GM18870 (cell line): ENCODE data around the gene PMIS2.
"Not testable (repeated sequence)": the region's sequence is repeated elsewhere in the genome, so short reads cannot be mapped to it uniquely, and the experiment has no call there.

Experiments
- ATAC-seq: cut with Tn5 transposase; IDR thresholded peaks from one replicate; pipeline ENCODE4 v1.9.1; 2021; ENCODE audit warnings: moderate library complexity; ENCODE audit not compliant: unreplicated experiment

PMIS2 gene

GRCh38 chr19:35587321-35587720 lies 1.3 kb downstream of the PMIS2 start:
- no peak for ATAC-seq

GRCh38 chr19:35590875-35591274 lies 4.9 kb downstream of the PMIS2 start:
- ATAC-seq = no peak

DNA sequence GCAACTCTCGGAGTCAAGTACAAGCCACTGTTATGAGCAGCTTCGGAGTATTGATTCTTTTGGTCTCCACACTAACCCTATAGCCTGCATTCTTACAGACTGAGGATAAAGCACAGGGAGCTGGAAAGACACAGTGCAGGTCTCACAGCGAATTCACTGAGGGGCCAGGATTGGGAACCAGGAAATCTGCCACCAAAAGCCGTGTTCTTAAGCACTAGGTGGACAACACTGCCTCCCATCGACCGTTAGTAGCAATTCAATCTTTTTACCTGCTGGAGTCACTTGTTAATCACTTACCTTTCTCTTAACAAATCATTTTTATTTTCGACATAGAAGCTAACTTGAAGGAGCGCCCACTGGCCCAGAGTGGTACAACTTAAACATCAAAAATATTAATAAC lies 6.3 kb downstream of the PMIS2 start:
- no peak for ATAC-seq

DNA sequence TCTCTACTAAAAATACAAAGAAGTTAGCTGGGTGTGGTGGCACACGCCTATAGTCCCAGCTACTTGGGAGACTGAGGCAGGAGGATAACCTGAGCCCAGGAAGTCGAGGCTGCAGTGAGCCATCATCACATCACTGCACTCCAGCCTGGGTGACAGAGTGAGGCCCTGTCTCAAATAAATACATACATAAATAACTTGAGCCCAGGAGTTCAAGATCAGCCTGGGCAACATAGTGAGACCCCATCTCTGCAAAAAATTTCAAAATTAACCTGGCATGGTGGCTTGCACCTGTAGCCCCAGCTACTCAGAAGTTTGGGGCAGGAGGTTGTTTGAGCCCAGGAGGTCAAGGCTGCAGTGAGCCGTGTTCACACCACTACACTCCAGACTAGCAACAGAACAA lies 9.1 kb downstream of the PMIS2 start:
- ATAC-seq = not testable (repeated sequence)

- ATAC-seq = no peak
Measured at GRCh38 chr19:35595928-35596327, 10.0 kb downstream of the PMIS2 start.

DNA sequence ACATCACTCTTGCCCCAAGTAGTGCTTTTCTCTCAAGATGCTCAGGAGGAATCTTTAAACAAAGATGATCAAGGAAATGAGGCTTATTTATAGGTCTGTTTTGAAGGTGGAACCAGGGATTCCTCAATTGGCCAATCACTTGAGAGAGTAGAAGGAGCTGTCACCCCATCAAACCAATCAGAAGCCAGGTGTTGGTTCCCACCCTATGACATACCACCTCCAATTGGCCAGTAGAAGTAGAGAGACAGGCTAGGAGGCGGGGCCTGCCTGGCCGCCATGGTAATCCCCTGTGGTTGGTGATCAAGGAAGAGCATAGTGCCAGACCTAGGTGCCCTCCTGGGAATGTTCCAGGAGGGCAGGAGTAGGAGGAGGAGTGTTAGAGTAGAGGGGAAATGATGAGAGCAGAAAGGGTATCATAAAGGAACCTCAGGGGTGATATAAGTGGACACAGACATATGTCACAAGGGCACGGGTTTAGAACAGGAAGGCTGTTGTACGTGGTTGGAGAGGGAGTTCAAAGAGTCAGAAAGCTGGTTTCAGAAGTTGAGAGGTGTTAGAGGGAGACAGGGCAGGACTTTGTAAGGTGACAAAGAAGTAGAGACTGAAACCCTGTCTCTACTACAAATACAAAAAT lies 10.5 kb downstream of the PMIS2 start:
- ATAC-seq = no peak

- ATAC-seq = no peak
Measured at GRCh38 chr19:35601971-35602370, 16.0 kb downstream of the PMIS2 start.

DNA sequence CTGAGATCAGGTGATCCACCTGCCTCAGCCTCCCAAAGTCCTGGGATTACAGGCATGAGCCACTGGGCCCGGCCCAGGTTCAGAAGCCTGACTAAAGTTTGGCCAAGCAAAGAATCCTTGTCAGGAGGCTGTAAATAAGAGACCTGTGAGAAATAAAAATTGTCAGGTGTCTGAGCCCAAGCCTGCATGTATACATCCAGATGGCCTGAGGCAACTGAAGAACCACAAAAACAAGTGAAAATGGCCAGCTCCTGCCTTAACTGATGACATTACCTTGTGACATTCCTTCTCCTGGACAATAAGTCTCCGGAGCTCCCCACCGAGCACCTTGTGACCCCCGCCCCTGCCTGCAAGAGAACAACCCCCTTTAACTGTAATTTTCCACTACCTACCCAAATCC lies 18.5 kb downstream of the PMIS2 start:
- not testable (repeated sequence) for ATAC-seq

- not testable (repeated sequence) for ATAC-seq
Measured at GRCh38 chr19:35607170-35607569, 21.2 kb downstream of the PMIS2 start.

GRCh38 chr19:35607661-35608060 lies 21.7 kb downstream of the PMIS2 start:
- ATAC-seq = no peak

GRCh38 chr19:35608251-35608650 lies 22.3 kb downstream of the PMIS2 start:
- no peak for ATAC-seq

DNA sequence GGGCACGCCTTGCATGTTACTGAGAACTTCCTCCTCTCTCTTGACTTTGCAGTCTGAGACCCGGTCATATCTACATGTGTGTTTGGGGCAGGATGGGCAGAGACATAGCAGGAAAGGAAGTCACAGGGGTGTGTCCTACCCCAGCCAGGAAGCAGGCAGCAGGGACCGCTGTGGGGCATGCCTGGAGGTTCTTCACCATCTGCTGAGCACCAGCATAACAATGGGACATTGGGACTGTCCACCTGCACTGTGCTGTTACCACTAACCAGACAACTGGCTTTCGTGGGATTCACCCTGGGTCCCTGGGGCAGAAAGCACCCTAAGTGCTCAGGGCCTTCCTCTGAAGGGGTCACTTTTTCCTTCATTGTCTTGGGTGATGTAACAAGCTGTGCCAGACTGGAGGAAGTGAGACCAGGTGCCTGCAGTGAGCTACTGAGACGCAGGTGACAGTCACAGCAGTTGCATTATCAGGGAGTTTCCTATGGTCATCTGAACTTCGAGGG lies 23.9 kb downstream of the PMIS2 start:
- ATAC-seq = peak; percentile 43

GRCh38 chr19:35612224-35612558 lies 26.2 kb downstream of the PMIS2 start:
- no peak for ATAC-seq

GRCh38 chr19:35612559-35613321 lies 26.8 kb downstream of the PMIS2 start, which contains the start of gene HAUS5:
HAUS5 (plus strand) TSS chr19:35612735; CDS start chr19:35612795, 60 bp downstream.
- ATAC-seq = peak; percentile 37

DNA sequence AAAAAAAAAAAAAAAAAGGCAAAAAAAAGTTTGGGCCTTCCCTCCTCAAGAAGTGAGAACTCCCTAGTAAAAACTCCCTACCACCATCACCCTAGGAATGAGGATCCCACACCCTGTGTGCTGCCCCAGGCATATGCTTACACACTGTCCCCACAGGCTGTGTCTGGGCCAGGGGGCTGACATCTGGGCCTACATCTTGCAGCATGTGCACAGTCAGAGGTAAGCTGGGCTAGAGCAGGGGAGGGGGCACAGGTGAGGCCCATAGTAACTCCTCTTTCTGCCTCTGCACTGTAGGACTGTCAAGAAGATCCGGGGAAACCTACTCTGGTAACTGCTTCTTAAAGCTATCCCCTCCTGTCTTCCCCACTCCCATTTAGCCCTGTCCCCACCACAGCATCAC lies 27.6 kb downstream of the PMIS2 start:
- ATAC-seq = no peak

- ATAC-seq = no peak
Measured at GRCh38 chr19:35615036-35615435, 29.1 kb downstream of the PMIS2 start.

GRCh38 chr19:35618857-35619256 lies 32.9 kb downstream of the PMIS2 start:
- no peak for ATAC-seq

DNA sequence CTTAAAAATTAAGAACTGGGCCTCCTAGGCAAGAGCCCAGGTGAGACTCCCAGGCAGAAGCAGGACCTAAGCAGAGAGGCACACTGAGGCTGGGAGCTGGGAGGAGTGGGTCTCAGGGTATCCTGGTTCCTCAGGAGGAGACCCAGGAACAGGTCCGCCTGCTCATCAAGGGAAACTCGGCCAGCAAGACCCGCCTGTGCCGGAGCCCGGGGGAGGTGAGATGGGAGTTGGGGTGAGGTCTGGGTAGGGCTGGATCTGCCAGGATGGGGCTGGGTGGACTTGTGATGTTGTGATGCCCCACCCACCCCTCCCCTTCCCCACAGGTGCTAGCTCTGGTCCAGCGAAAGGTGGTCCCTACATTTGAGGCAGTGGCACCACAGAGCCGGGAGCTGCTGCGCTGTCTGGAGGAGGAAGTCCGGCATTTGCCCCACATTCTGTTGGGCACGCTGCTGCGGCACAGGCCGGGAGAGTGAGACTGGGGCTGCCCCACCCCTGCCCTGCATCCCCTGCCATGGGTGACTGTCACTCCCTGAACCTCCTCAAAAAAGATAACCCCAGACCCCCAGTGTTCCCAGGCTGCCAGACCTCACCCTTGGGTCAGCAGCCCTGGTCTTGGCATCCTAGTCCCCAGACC lies 33.4 kb downstream of the PMIS2 start:
- no peak for ATAC-seq

- no peak for ATAC-seq
Measured at GRCh38 chr19:35620001-35620400, 34.0 kb downstream of the PMIS2 start.

- ATAC-seq = no peak
Measured at GRCh38 chr19:35621708-35622107, 35.7 kb downstream of the PMIS2 start.

DNA sequence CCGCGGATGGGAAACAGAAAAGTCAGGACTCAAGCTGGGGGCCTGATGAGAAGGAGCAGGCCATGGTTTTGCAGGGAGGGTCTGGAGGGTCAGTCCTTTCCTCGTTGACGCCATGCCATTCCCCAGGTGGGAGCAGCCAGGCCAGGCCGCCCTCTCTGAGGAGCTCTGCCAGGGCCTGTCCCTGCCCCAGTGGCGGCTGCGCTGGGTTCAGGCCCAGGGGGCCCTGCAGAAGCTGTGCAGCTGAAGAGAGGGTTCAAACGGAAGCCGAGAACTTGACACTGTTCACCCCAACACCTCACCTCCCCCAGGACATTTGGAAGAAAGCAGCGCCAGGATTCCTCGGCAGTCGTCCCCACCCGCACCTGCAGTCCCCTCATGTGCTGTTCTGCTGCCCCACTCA lies 36.8 kb downstream of the PMIS2 start:
- no peak for ATAC-seq
